ENCODE results near the gene ZDHHC8.

The ZDHHC8 gene

DNA sequence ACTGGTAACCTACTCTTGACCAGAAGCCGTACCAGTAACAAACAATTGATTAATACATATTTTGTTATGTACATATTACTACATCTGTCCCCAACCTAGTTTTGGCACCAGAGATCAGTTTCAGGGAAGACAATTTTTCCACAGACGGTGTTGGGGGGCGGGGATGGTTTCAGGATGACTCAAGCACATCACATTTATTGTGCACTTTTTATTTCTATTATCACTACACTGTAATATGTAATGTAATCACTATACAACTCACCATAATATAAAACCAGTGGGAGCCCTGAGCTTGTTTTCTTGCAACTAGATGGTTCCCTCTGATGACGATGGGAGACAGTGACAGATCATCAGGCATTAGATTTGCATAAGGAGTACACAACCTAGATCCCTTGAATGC lies 36.1 kb upstream of the ZDHHC8 start:
- no peak for DNase-seq

DNA sequence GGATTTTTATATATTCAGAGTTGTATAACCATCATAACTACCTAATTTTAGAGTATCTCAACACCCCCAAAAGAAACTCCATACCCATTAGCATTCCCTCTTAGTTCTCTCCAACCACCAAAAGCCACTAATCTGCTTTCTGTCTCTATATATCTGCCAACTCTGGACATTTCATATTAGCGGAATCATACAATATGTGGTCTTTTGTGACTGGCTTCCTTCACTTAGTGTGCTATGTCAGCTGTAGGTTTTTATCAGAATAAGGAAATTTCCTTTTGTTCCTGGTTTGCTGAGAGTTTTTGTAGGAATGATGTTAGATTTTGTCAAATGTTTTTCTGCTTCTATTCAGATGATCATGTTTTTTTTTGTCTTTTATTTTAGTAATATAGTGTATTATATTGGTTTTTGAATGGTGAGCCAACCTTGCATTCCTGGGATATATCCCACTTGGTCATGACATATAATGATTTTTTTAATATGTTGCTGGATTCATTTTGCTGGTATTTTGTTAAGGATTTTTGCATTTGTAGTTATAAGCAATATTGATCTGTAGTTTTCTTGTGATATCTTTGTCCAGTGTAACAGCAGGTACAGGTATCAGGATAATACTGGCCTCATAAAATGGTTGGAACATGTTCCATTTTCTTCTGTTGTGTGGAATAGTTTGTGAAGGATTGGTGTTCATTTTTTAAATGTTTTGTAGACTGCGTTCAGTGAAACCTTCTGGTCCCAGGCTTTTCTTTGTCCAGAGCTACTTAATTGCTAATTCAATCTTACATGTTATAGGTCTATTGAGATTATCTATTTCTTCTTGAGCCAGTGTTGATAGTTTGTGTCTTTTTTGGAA lies 34.8 kb upstream of the ZDHHC8 start:
- DNase-seq, result no peak

DNA sequence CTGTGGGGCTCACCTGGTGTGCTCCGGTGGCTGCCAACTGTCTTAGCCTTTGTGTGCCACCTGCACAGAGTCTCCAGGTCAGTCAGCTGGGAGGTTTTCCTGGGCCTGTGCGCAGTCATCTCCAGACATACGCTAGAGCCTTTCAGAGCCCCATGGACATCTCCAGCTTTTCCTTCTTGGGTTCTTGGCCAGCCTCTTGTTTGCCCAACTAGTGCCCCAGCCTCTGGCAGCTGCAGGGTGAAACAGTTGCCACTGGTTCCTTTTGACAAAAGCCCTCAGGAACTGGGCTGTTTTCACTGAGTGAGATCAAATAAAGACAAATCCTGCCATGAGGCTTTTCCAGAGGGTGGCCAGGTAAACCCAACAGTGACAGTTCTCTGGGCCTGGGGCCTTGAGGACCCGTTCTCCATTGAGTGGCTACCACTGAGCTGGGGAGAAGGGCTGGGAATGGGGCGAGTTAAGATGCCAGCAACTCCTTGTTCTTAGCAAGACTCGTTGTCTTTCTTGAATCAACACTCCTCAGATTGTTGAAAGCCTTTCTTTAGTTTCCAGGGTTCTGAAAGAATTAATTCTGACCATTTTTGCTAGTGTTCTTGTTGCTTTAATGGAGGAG lies 32.4 kb upstream of the ZDHHC8 start:
- no peak for DNase-seq

DNA sequence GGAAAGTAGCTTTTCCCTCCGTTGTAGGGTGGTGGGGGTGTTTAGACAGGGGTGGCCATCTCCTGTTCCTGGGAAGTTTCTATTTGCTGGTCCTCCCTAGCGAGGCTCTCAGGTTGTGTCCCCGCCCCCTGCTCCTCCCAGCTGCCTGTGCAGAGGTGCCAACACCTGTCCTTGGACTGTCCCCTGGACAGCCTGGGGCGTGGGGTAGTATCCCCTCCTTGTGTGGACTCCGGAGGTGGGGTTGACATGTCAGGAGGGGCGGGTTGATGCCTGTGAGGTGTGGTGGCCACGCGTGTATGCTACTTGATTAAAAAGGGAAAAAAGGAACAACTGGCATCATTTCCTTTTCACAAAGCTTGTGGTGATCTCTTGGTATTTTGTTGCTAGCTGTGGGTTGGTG lies 30.0 kb upstream of the ZDHHC8 start:
- no peak for DNase-seq

DNA sequence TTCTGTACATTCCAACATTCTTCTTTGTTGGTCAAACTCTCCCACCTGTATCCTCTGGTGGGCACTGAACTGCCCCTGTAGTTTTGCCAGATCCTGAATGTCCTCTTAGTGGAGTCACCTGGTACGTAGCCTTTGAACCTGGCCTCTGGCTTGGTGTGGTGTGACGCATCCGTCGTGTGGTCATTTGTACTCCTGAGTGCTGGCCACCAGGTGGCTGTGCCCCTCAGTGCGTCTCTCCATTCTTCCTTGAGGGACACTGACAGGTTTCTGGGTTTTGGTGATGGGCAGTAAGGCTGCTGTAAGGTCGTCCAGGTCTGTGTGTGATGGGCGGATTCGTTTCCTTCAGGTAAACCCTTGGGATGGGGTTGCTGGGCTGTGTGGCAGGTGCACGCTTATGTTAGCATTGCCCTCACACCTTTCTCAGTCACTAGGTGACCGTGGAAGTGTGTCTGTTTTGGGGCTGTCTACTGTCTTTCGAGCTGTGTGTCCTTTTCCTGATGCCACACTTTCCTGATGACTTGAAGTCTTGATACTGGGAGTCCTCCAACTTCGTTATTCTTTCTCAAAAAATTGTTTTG lies 29.3 kb upstream of the ZDHHC8 start:
- no peak for DNase-seq

DNA sequence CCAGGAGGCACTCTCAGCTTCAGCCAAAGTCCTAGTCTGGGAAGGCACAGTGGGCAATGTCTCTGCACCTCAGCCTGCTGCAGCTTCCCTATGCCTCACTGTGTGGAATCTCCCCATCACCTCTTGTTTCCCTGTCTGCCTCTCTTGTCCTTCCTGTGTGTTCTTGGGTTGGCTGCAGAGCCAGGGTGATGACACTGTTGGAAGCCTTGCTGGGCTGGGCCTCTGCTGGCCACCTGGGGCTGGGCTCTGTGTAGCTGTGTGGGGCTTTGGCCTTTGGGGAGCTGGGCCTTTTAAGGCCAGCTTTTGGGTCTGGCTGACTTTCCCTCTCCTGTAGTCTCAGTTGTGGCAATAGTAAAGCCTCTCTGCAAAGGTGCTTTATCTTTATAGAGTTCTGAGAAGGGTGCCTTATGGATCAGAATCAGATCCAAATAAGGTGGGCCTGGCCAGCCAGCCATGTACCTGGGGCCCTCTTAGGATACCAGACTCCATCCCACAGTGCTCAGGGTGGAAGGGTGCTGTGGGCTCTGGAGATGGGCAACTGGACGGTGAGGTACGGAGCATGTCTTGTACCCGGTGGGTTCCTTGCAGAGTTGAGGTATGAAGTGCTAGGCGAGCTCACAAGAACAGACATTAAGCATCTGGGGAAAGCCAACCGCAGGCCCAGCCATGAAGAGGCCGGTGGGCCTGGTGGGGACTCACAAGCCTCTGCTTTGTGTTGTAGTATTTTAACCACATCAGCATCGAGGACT lies 26.0 kb upstream of the ZDHHC8 start:
- DNase-seq, result no peak

DNA sequence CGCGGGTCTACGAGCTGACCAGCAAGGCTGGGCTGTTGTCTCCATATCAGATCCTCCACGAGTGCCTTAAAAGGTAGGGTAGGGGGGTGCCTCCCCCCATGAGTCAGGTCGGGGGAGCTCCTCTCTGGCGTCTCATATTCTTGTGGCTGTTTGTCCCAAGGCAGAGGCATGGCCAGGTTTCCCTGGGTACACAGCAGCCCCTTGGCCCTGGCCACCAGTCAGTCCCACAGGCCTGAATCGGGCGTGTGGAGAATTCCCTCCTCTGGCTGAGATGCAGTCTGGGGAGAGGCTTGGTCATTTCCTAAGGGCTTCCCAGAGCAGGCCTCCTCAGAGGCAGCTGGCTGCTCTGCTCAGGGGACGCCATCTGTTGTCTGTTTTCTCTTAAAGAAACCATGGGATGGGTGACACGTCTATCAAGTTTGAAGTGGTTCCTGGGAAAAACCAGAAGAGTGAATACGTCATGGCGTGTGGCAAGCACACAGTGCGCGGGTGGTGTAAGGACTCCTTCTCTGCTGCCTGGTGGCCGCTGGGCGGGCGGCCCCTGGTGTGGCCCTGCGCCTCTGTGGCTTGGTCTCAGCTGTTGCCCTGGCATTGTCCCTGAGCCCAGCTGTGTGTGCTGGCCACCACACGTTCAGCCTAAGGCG lies 25.3 kb upstream of the ZDHHC8 start:
- no peak for DNase-seq

DNA sequence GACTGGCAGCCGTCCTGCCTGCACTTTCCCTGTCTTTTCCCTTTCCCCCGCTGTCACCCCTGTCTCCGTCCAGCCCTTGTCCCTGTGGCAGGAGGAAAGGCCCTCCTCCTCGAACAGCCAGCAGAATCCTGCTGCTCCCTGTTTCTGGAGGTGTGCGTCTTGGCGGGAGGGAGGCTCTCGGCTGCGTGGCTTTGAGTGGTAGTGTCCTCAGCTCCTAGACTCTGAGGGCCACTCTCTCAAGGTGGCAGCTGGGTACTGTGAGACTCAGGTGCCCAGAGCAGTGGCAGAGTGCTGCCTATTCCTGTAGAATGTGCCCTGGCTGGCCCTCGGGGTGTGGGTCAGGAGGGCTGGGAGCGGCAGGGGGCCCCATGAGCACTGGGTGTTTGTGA lies 24.8 kb upstream of the ZDHHC8 start:
- DNase-seq, result no peak

DNA sequence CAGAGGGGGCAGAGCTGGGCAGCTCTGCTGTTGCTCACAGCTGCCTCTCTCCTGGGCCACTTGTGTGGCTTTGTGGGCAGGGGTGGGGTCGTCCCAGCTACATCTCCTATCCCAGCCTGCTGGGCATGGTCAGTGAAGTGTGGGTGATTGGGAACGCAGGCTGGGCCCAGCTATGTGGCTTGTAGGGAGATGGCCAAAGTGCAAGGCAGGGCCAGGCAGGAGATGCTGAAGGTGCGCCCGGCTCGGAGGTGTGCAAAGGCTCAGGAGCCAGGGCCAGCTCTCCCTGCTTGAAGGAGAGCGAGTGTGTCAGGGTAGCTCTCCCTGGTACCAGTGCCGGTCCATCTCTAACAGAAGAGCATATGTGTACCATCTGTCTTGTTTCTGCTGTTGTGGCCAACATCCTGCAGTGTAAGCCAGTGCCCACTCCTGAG lies 24.1 kb upstream of the ZDHHC8 start:
- no peak for DNase-seq

DNA sequence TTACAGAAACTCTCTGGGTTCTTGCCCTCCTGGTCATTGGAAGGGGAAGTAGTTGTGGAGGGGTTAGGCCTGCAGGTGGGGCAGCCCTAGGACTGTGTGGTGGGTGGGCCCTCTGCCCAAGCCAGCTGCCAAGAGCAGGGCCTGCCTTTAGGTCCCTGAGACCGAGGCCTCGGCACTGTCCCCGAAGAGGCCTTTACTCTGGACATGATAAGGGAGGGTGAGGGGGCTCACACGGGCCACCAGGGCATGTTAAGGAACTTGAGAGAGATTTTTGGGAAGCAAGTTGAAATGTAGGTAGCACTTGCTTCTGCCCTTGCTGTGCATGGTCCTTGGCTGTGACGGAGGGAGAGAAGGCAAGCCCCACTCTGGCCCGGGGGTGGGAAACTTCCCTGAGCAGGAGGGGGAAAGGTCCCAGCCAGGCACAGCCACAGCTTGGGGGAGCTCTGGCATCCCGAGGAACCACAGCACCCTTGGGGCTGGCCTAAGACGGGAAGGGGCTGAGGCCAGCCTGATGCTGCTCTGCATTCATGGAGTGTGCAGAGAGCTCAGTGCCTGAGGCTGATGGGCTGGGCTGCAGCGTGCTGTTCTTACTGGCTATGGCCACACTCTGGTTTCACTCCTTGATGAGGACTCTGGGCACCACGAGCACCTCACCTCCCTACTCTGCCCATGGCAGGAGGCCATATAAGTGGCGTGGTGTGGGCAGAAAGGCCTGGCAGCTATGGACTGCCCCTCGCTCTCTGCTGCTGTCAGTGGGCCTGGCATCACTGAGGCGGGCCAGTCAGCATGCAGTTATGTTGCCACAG lies 23.4 kb upstream of the ZDHHC8 start:
- no peak for DNase-seq

DNA sequence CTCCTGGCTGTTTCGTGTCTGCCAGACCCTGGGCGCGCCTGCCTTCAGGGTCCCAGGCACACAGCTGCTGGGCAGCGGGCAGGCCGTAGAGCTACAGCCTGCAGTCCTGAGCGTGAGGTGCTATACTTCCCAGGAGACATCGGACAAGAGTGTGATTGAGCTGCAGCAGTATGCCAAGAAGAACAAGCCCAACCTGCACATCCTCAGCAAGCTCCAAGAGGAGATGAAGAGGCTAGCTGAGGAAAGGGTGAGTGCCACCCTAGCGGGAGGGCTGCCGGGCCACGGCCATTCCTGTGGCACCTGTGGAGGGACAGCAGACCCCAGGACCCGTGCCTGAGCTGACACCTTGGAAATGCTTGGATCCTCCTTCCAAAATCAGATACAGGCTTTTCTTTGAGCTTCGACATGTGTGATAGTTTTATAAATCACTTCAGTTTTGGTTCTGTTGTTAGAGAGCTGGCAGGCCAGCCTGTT lies 22.8 kb upstream of the ZDHHC8 start:
- no peak for DNase-seq

DNA sequence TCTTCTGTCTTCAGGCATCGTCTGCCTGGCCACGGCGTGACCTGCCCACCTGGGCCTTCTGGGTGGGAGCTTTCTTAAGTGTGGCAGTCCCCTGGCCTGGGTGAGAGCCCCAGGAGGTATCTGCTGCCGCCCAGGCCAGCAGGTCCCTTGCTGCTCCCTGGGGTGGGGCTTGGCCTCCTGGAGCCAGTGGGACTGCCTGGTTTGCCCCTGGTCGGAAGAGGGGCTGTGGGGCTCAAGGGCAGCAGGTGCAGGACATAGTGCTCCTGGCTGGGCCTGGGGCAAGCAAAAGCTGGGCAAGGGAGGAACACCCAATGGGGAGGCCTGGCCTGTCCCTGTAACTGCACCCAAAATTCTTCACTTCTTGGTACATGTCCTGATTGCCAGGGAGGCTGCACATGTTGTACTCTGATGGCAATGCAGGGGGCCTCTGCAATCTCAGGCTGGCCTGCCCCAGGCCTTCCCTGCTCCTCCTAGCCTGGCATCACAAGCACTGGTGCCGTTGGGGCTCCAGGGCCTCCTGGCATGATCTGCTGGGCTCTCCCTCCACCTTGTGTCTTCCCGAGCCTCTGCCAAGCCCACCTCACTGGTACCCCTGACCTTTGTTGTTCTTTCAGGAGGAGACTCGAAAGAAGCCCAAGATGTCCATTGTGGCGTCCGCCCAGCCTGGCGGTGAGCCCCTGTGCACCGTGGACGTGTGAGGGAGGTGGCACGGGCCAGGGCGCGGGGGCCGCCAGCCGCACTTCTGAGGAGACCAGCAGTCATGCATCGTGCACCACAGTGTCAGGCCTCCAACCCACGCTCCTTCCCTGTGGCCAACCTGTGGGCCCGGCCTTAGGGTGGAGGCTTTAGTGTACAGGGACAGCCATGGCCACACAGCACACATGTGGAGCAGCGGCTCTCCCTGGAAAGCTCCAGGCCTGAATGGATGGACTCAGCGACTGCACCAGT lies 21.9 kb upstream of the ZDHHC8 start:
- DNase-seq, result no peak

DNA sequence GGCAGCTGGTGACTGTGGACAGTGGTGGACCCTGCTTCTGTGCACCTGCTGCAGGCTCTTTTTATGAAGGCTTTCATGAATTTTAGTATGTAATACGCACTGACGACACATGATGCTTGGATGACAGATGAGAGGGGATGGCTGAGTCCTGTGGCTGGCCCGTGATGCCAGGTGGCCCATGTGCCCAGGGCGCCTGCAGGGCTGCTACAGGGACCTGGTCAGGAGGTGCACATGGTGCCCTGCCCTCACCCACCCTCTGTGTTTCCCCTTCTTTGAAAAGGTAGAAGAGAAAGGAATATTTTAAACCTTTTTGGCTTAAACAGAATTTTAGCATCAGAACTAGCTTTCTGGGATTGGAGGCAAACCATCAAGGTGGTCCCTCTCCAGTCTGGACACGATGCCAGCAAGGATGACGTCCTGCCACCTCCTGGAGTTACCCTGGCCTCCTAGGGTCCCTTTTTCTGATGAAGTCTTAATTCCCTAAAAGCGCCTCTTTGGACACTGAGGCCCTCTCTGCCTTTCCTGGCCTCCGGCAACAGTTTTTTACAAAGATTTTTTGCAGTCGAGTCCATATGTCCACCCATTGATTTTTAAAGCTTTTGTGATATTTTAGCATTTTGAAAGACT lies 21.1 kb upstream of the ZDHHC8 start:
- no peak for DNase-seq

DNA sequence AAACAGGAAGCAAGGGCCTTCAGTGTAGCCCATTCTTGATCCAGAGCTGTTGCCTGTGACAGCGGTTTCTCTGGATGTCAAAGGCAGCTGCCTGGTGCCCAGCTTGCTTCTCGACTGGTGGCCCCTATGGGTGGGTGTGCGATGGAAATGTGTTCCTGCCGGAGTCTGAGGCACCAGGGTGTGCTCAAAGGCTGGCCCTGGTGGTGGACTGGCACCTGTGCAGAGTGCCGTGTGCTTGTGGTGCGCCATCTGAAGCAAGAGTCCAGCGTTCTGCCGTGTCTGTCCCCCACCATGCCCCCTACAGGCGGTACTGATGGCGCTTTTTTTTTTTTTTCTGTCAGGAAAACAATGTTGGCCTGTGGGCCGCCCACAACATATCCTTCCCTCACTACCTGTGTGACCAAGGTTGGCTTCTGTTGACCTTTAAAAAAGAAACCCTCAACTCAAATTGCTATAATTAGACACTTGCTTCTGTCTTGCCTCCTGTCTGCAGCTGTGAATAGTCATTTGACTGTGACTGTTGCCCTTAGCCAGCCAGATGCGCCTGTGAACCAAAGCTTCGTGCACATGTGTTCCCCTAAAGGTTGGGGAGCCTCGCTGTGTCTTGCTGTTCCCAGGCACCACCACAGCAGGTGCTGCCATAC lies 20.4 kb upstream of the ZDHHC8 start:
- no peak for DNase-seq

DNA sequence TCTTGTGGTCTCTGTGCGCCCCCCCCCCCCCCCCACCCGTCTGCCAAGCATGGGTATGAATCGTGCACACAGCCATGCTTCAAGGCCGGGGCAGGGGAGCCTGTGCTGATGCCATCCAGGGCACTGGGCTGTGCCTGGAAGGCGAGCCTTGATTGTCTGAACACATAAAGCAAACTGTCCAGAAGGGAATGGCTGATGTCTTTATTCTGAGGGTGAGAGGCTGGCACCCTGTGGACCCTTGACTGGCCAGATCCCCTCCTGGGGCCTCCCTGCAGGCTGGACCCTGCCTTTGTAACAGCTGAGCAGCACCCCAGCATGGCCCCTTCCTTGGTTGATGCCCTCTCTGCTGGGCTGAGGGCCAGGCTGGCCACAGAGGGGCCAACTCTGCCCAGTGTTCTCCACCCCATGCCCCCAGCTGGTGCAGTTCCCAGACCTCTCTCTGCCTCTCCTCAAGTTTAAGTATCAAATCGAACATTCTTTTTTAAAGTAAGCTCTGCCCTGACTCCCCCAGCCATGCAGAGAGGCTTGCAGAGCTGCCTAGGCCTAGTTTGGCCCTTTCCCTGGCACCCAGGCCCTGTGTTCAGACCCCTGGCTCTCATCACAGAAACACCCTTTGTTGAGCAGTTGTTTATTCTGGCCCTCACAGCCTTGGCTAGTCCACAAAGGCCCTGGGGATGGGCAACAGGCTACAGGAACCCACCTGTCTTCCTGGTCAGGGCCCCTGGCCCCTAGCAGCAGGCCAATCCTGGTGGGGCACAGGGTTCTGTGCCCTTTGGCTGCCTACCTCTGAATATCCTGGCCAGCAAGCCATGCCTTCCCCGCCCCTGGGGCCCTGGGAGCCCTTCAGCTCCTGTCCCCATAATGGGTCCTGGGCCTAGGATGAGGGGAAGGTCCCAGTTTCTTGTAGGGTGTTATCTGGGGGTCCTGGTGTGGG lies 19.6 kb upstream of the ZDHHC8 start:
- no peak for DNase-seq

DNA sequence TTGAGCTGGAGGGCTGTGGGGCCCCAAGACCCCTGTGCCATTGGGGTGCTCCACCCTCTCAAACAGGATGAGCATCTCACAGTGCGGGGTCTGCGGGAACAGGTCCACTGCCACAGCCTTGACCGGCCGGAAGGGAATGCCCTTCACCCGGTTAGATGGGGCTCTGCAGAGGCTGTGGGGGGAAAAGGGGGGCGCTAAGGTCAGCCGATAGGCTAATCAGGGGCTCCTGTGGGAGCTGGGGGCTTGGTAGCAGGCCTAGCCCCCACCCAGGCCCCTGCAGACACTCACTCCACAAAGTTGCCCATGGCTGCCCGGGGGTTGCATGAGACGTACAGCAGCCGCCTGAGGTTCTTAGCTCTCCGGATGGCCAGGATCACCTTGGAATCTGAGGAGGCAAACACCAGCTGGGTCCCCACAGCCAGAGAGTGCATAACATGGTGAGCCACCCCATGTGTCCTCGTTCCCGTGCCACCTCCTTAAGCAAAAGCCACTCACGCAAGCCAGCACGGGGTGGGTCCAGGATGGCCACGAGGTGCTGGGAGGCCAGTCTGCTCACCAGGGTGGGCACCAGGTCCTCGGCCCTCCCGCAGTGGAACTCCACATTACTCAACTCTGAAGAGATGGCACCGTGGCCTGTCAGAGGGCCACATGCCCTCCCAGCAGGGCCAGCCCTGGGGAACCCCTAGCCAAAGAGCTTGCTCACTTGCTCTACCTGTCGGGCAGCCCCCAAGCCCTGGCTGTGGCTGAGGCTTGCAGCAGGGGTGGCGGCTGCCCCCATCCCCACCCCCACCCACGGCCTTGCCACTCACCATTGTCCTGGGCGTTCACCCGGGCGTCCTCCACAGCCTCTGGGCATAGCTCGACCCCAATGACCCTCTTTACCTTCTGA lies 18.7 kb upstream of the ZDHHC8 start:
- DNase-seq, result no peak

All from fibroblast of skin of abdomen (primary cell).